Neural cell (in vitro differentiated cells): Measurements from ENCODE around the gene PODN.

Experiments used
- CTCF ChIP-seq: fragments of 450-650 bp; IDR thresholded peaks from 2 replicates; pipeline ENCODE4 v1.5.1; 2014; ENCODE audit warnings: antibody characterized with exemption, mild to moderate bottlenecking, moderate library complexity; ENCODE audit not compliant: poor library complexity, severe bottlenecking
- EZH2 ChIP-seq: fragments of 200-600, 300-800 bp; shearing (Covaris generic), sonication (generic); IDR thresholded peaks from 2 replicates; pipeline ENCODE4 v1.6.1; 2014; ENCODE audit warnings: antibody characterized with exemption, low read length, borderline replicate concordance, mild to moderate bottlenecking; ENCODE audit not compliant: insufficient read depth, poor library complexity, severe bottlenecking
- POLR2AphosphoS5 ChIP-seq: IDR thresholded peaks from 2 replicates; pipeline ENCODE4 v1.6.1; 2012
- REST ChIP-seq: IDR thresholded peaks from 2 replicates; pipeline ENCODE4 v1.6.1; 2012; ENCODE audit warnings: borderline replicate concordance

GRCh38 chr1:53130878-53131589 is 69.0 kb downstream of the PODN start:
- TF ChIP-seq POLR2AphosphoS5 = no peak
- no peak for TF ChIP-seq CTCF
- TF ChIP-seq REST = no peak
- TF ChIP-seq EZH2 = no peak
